HG03175 (cell line): ENCODE results near the gene CABLES2.

Experiments
- ATAC-seq: cut with Tn5 transposase; IDR thresholded peaks from one replicate; pipeline ENCODE4 v1.9.1; 2021; ENCODE audit warnings: mild to moderate bottlenecking, moderate library complexity; ENCODE audit not compliant: unreplicated experiment

The CABLES2 gene

GRCh38 chr20:62351469-62352401 lies 55.4 kb downstream of the CABLES2 start:
- ATAC-seq = no peak

GRCh38 chr20:62350629-62351422 lies 56.3 kb downstream of the CABLES2 start:
- ATAC-seq = no peak

GRCh38 chr20:62350098-62350628 lies 56.9 kb downstream of the CABLES2 start:
- ATAC-seq = no peak

DNA sequence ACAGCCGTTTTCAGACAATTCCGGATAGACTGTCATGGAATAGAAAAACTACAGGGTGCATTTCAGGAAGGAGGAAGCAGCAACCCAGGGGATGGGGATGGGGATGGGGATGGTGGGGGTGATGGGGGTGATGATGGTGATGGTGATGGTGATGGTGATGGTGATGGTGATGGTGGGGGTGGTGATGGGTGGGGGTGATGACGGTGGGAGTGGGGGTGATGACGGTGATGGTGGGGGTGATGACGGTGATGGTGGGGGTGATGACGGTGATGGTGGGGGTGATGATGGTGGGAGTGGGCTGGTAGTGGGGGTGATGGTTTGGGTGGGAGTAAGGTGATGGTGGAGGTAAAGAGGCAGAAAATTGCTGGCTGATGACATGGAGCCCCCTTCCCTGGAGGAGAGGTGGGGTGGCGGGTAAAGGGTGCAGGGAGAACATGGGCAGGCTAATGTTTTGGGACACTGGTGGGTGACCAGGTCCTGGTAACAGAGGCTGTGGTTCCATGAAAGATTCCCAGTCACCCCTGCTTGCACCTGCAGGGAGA lies 57.5 kb downstream of the CABLES2 start:
- no peak for ATAC-seq

GRCh38 chr20:62348604-62349003 lies 58.5 kb downstream of the CABLES2 start:
- ATAC-seq = no peak

DNA sequence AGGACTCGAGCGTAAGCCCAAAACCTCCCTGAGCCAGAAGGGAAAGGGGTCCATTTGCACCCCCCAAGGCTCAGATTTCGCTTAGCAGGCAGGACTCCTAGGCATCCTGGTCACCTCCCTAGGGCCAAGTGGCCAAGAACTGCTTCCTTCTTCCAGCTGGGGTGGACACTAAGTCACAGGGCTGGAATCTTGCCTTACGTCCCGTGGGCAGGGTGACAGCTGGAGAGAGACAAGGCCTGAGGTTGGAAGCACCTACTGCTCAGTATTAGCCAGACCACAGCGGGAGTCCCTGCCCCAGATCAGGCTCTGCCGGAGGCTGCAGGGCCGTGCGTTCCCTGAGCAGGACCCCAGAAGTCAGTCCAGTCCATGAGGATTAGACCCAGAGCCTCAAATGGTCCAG lies 59.6 kb downstream of the CABLES2 start:
- ATAC-seq = no peak

DNA sequence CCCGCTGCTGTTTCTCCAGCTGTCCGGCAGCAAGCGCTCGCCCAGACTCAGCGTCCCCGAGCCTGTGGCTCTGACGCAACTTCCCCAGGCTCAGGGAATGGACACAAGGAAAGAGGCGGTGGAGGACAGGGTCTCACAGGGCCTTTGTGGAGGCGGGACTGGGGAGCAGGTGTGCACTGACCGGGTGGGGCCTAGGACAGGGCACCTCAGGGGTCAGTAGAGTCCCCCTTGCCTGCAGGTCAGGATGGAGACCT lies 60.0 kb downstream of the CABLES2 start:
- ATAC-seq = no peak

DNA sequence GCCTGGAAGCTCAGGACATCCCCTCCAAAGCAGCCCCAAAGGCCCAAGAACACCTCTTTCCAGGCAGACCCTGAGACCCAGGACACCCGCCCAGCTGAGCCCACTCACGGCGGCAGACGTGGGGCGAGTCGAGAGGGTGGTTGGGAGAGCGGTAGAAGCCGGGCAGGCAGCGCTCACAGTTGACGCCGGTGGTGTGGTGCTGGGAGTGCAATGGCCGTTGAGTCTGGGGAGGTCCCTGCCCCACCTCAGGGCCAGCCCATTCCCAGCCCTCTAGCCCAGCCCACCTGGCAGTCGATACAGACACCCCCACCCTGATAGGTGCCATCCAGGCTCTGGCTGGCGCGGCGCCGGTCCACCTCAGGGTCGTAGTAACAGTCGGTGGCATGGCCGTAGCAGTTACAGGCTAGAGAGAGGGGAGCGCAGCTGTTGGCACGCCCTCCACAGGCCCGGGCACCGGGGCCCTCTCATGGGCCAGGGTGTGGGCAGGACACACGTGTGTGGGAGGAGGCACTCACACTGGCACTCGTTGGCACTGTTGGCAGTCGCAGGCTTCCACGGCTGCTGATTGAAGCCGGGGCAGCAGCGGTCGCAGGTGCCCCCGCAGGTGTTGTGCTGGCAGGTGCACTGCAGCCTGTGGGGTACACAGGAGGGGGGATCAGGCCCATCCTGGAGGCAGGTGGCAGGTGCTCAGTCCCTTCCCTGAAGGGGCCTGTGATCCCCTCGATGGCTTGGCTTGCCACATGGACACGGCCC lies 60.5 kb downstream of the CABLES2 start:
- ATAC-seq = no peak

DNA sequence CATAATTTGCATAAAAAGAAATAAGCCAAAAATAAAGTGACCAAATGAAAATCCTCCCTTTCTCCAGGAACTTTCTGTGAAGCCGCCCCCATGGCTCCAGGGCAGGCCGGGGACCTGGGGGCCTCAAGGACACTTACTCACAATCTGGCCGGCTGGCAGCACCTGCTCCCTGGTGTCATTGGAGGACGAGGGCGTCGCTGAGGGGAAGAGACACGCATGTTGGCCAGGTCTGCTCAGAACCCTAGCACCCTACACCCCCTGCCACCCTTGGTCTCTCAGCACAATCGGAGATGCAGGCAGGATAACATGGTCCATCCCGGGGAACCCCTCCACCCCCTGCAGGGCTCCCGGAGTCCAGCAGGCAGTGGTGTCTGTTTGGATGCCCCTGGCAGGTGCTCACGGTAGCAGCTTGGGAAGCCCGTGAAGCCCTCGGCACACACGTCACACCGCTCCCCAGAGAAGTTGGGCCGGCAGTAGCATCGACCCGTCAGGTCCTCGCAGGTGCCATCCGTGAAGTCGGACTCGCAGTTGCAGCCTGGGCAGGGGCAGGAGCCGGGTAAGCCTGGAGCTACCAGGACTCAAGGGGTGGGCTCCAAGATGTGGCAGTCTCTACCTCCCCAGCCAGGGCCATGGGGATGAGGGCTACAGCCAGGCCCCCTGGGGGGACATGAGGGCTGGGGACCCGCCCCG lies 61.3 kb downstream of the CABLES2 start:
- ATAC-seq = no peak

GRCh38 chr20:62344782-62345181 lies 62.3 kb downstream of the CABLES2 start:
- ATAC-seq = no peak

DNA sequence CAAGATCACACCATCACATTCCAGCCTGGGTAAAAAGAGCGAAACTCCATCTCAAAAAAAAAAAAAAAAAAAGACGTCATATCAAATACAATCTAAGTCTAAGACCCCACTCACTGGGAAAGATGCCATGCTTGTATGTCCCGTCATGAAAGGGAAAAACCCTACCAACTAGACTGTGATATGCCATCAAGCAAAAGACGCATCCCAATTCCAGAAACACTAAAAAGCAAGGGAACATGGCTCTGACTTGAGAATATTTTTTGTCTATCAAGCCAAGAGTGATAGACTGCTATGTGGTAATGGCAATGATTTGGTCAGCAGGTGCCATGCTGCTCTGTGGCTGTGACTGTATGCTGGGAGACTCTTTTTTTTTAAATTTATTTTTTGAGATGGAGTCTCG lies 63.0 kb downstream of the CABLES2 start:
- no peak for ATAC-seq

- ATAC-seq = no peak
Observed at GRCh38 chr20:62342910-62343309, 64.2 kb downstream of the CABLES2 start.

GRCh38 chr20:62339647-62340062 lies 67.4 kb downstream of the CABLES2 start:
- ATAC-seq = peak; percentile 68
